ENCODE data around the gene CDH4.

CDH4 gene

GRCh38 chr20:61861858-61862257 lies 609.8 kb downstream of the CDH4 start:
- no peak for DNase-seq

- no peak for DNase-seq
These were observed 610.8 kb downstream of the CDH4 start for GRCh38 chr20:61862881-61863280.

GRCh38 chr20:61864481-61864880 lies 612.4 kb downstream of the CDH4 start:
- no peak for DNase-seq

- no peak for DNase-seq
These were observed 613.3 kb downstream of the CDH4 start for GRCh38 chr20:61865353-61865752.

- DNase-seq: no peak
These were observed 614.1 kb downstream of the CDH4 start for GRCh38 chr20:61866165-61866564.

- DNase-seq: no peak
These were observed 615.9 kb downstream of the CDH4 start for GRCh38 chr20:61868006-61868405.

- no peak for DNase-seq
These were observed 616.5 kb downstream of the CDH4 start for GRCh38 chr20:61868466-61869090.

GRCh38 chr20:61869750-61870507 lies 617.9 kb downstream of the CDH4 start:
- no peak for DNase-seq

- DNase-seq: no peak
These were observed 619.1 kb downstream of the CDH4 start for GRCh38 chr20:61871160-61871559.

- DNase-seq: no peak
These were observed 619.9 kb downstream of the CDH4 start for GRCh38 chr20:61871913-61872312.

GRCh38 chr20:61872371-61872900 lies 620.4 kb downstream of the CDH4 start:
- DNase-seq: no peak

GRCh38 chr20:61873651-61874420 lies 621.8 kb downstream of the CDH4 start:
- no peak for DNase-seq

- no peak for DNase-seq
These were observed 622.5 kb downstream of the CDH4 start for GRCh38 chr20:61874421-61875068.

- no peak for DNase-seq
These were observed 623.3 kb downstream of the CDH4 start for GRCh38 chr20:61875221-61875885.

GRCh38 chr20:61875996-61876395 lies 623.9 kb downstream of the CDH4 start:
- no peak for DNase-seq

GRCh38 chr20:61876952-61877728 lies 625.1 kb downstream of the CDH4 start:
- no peak for DNase-seq

GRCh38 chr20:61877776-61878477 lies 625.9 kb downstream of the CDH4 start:
- DNase-seq: no peak

GRCh38 chr20:61878478-61879302 lies 626.6 kb downstream of the CDH4 start:
- DNase-seq: no peak

GRCh38 chr20:61879303-61879620 lies 627.2 kb downstream of the CDH4 start:
- no peak for DNase-seq

GRCh38 chr20:61879694-61880093 lies 627.6 kb downstream of the CDH4 start:
- DNase-seq: no peak

Data from SIG-M5 (cell line).